GM13976 (cell line): Measurements from ENCODE around the gene ZNRF1.
A peak's percentile ranks its signal among the peaks of the same experiment; 100 is the strongest.

Experiments used
- DNase-seq: peaks from one replicate; pipeline ENCODE4 v3.0.0; 2012; ENCODE audit warnings: low spot score
- CTCF ChIP-seq: IDR thresholded peaks from 2 replicates; pipeline ENCODE4 v1.5.1; 2012; ENCODE audit warnings: borderline replicate concordance, mild to moderate bottlenecking; ENCODE audit not compliant: insufficient read depth; ENCODE audit errors: extremely low read depth, missing control alignments, control extremely low read depth
- in situ Hi-C: fragments of 300-500 bp; cut with MboI; formaldehyde crosslinking; loops from one replicate; pipeline ENCODE4 v1.12.0; 2022; ENCODE audit warnings: low sequenced_read_pairs, mixed read lengths, inconsistent platforms; ENCODE audit not compliant: unreplicated experiment

The ZNRF1 gene

DNA sequence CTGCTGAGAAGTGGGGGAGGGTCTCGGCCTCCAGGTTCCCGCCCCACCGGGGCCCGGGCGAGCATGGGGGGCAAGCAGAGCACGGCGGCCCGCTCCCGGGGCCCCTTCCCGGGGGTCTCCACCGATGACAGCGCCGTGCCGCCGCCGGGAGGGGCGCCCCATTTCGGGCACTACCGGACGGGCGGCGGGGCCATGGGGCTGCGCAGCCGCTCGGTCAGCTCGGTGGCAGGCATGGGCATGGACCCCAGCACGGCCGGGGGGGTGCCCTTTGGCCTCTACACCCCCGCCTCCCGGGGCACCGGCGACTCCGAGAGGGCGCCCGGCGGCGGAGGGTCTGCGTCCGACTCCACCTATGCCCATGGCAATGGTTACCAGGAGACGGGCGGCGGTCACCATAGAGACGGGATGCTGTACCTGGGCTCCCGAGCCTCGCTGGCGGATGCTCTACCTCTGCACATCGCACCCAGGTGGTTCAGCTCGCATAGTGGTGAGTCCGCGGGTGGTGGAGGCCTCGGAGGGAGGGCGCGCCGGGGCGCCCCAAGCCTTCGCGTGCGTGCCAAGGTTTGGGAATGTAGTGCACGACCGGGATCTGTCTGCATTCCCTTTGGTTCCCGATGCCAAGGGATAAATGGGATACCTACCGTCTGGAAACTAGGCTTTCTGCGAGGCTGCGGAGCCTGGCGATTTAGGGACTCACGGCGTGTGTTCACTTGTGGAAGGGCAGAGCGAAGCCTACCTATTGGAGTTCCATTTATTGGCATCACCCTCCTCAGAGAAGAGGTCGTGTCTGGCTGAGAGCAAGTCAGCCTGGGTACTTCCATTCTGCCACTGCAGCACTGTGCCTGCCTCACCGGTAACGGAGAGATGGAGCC lies 1.0 kb downstream of the ZNRF1 start:
- in situ Hi-C loops, result loop anchor here (10.0 kb wide), 1 partner anchor 105 kb away; no protein-coding TSS in a partner anchor
- peak; percentile 64 for DNase-seq
- no peak for TF ChIP-seq CTCF

DNA sequence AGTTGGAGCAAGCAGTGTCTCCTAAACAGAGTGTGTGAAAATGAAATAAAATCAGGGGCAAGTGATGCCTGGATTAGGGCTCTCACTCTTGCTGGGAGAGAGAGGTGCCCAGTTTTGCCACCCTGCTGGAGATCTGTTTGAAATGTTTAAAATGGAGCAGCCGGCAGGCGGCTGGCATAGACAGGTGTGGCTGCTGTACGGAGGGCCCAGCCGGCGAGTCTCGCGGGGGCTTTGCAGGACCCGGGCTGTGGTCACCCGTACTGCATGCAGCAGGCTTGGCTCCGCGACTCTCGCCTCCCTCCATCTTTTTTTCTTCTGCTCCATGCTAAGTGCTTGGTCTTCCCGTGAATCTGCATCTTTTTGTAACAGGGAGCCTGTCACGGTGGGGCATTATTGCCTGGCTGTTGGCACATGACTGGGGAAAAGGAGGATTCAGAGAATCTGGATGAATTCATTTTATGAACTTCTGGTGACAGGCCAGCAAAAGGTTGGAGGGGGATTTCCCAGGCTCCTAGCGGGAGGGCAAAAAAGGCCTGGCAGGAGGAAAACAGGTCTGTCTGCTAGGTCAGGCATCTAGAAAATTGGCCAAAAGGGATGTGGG lies 1.8 kb downstream of the ZNRF1 start:
- DNase-seq, result no peak
- in situ Hi-C loops, result no loop called here
- TF ChIP-seq CTCF, result no peak

DNA sequence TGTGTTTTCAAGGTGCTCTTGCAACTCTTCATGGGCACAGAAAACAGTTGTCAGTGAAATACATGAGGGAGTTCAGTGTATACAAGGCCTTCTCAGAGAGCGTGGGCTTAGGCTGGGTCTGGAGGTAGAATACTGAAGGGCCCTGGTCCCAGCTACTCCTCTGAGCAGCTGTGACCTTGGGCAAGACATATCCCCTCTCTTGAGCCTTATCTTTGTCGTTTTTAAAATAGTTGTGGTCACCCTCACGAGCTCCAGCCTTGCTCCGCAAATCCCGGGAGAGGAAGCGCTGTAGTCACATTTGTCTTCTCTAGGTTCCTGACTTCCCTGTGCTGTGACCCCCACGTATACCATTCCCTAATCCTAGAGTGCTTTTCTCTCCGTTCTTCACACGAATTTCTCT lies 3.6 kb downstream of the ZNRF1 start:
- no peak for DNase-seq
- in situ Hi-C loops, result no loop called here
- no peak for TF ChIP-seq CTCF

GRCh38 chr16:75003931-75004330 lies 5.1 kb downstream of the ZNRF1 start:
- in situ Hi-C loops, result no loop called here
- no peak for DNase-seq

GRCh38 chr16:75004460-75004859 lies 5.6 kb downstream of the ZNRF1 start:
- in situ Hi-C loops, result no loop called here
- DNase-seq, result no peak
- no peak for TF ChIP-seq CTCF

More at GRCh38 chr16:75003931-75004330, 5.1 kb downstream of the ZNRF1 start:
- TF ChIP-seq CTCF, result no peak

DNA sequence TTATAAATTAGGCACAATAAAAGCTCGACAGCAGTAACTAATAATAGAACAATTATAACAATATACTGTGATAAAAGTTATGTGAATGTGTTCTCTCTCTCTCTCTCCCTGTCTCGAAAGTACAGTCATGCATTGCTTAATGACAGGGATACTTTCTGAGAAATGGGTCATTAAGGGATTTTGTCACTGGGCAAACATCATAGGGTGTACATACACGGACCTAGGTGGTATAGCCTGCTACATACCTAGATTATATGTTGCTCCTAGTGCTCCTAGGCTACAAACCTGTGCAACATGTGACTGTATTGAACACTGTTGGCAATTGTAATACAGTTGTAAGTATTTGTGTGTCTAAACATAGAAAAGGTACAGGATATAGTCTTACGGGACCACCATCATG lies 6.9 kb downstream of the ZNRF1 start:
- in situ Hi-C loops, result no loop called here
- no peak for DNase-seq
- no peak for TF ChIP-seq CTCF
